NCI-H774 (cell line): ENCODE data around the gene PDYN.

ENCODE experiments used
- DNase-seq: peaks from one replicate; lab custom pipeline; 2025; lab: John Stamatoyannopoulos, UW

Gene PDYN

DNA sequence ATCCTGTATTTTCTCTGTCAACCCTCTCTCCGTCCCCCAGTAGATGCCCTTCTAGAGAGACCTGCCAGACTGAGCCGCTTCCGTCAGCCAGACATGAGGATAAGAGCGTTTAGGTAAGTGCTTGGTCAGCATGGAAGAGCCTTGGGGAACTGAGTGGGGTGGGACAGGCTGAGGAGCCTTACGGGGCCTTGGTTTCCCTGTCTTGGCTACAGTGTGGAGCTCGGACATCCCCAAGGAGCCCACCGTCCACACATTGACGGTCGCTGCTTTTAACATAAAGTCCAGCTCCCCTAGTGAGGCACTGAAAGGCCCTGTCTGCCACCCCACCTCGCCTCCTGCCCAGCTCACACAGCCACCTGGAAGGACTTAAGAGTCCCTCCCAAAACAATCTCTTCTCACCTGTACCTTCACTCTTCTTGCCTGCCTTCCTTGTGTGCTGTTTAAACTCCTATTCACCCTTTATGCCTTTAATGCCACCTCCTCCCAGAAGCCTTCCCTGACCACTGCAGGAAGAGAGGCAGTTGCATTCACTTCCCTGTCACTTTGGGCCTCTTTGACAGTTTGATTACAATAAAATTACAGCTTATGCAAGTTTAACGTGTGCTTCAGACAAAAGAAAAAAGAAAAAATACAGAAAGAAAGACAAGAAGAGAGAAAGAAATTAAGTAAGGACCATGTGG, 42.3 kb downstream of the PDYN start:
- DNase-seq = no peak

DNA sequence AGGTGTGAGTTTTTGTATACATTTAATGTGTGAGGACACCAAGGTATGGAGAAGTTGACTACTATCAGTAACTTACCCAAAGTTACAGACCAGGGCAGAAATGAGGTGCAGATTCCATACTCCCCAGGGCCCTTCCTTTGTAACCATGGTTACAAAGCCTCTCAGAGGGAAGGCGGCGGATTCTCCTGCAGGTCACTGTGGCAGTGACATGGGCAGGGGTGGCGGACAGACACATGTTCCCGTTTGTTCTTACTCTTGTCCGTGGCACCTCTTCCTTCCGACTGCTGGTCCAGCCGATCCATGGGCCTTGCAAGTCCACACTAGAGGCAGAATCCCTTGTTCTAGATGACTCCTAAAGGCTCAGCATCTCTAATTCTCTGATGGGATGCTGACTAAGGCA, 43.0 kb downstream of the PDYN start:
- no peak for DNase-seq

DNA sequence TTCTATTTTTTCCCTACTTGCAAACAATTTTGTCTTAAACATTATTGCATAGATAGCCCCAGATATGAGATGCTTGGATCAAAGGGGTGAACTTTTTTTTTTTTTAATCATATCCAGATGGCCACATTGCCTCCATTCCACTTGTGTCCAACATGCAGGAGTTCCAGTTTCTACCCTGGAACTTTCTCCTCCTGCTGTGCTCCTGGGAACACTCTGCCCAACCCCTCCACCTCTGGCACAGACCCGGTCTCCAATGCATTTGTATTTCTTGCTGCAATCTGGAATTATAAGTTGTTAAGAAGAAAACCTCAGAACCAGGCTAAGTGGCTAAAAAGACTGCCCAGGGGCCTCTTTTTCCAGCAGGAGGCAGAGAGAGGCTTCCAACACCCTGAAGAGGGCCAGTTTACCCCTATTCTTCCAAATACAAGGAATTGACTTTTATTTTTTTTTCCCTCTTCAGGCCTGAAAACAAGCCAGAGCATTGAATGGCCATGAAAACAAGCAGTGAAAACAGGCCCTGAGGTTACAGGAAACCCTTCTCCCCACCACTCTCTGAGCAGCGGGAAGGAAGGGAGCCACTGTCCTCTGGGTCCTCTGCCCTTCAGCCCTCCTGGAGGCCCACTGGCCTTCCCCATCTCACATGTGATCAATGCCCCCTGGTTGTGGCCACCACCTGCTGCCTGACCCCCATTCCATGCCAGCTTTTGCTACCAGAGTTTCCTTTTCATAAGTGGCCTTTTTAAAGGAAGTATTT, 44.3 kb downstream of the PDYN start:
- no peak for DNase-seq

DNA sequence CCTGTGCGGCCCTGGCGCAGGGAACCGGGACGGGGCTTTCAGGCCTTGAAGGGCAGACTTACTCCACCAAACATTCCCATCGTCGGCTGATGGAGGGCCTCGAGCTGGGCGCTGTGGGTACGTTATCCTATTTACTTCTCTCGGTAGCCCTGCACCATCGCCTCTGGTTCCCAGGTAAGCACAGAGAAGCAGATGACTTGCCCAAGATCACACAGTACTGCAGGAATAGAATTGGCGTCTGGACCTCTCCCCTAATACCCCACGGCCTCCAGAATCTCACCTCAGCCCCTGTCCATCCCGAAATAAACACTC, 46.4 kb downstream of the PDYN start:
- DNase-seq = no peak

DNA sequence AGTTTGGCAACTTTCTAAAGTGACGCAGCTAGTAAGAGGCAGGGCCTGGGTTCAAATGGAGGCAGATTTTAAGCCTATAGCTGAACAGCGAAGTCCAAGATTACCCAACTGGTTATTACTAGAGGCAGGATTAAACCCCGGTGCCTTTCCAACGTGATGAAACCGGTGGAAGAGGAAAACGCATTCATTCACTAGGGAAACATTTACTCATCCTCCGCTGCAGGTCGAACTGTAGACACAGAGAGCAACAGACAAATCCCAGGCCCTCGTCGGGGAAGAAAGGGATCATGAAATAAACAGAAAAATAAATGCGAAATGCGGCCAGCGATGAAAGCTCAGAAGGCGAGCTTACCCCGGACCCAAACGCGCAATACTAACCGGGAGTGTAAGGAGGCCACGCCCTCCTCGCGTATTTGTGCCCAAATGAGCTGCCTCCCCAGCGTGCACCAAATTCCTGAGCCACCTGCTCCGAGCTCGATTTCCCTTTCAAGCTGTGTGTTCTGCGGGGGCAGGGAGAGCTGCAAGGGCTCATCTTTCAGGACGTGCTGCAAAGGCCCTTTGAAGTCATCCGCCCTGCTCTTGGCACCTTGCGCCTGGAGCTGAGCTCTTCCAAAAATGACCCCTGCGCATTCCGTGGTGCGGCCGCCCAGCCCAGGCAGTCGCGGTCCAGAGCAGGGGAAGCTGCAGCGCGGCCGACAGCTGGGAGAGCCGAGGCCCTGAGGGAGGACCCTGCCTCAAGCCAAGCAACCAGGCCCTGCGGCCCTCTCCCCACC, 46.9 kb downstream of the PDYN start:
- no peak for DNase-seq

DNA sequence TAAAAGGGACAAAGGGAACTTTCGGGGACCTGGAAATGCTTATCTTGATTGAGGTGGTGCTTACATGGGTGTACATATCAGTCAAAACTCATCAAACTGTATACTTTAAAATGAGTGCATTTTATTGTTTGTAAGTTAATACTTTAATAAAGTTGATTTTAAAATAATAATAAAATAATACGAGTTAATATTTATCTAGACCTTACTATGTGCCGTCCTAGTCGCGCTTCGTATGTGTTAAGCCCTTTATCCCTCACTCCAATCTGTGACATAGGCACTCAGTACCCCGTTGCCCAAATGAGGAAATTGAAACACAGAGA, 47.5 kb downstream of the PDYN start:
- no peak for DNase-seq

DNA sequence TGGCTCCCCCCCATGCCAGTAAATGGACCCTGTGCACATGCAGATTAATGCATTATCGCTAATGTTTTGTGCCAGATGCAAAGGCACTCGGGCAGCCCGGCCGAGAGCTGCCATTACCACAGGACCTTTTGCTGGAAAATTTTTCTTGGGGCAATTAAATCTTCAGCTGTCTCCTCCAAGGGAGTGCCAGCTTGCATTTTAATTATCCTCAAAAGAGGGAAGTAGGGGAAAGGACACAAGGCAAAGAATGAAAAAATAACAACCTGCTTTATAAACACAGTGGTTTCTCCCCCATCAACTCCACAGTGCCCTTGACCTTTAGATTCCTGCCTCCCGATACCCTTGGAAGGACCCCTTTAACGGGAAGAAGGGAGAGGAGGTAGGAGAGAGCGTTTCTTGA, 48.2 kb downstream of the PDYN start:
- no peak for DNase-seq

DNA sequence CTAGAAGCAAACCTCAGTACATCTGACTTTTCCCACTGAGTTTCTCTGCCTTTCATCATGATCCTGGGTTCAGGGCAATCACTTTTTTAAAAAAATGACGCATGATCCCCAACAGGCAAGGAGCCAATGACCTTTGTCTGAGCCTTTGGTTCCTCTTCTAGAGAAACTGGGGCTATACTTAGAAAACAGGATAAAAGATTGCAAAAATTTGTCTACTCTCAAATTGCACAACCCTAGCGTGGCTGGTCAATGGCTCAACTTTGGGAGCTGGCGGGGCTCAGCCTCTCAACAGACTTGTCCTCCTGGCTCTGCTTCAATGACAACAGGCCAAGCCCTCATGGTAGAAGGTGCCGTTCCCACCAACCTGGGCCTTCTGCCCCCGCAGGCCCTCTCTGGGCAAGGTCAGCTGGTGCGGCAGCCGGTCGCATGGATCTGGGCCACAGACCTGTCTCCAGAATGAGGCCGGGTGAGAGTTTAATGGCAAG, 48.7 kb downstream of the PDYN start:
- no peak for DNase-seq

DNA sequence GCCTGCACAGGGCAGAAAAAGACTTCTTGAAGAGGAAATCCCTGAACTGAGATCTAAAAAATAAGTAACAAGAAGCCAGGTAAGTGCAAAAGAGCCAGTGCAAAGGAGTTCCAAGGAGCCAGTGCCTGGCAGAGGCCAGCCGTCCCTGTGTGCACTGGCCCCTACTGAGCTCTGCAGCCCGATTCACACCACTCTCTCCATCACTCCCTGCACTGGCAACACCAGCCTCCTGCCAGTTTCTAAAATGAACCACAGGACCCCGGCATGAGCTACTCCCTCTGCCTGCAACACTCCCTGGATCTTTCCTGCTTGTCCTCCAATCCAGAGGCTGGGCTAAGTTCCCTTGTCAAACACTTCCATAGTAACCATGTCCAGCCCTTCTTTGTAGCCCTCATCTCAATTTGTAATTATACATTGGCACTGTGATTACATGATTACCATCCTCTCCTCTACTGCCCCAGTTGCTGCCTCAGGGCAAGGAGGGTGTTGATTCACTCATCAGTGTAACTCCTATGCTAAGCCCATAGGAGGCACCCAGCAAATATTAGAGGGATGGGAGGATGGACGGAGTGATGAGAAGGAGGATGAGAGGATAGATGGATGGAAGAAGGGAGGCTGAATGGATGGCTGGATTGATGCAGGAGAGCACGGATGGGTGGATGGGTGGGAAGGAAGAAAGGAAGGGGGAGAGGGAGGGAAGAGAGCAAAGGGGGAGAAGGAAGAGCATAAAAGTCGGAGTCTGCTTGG, 49.3 kb downstream of the PDYN start:
- DNase-seq = no peak

DNA sequence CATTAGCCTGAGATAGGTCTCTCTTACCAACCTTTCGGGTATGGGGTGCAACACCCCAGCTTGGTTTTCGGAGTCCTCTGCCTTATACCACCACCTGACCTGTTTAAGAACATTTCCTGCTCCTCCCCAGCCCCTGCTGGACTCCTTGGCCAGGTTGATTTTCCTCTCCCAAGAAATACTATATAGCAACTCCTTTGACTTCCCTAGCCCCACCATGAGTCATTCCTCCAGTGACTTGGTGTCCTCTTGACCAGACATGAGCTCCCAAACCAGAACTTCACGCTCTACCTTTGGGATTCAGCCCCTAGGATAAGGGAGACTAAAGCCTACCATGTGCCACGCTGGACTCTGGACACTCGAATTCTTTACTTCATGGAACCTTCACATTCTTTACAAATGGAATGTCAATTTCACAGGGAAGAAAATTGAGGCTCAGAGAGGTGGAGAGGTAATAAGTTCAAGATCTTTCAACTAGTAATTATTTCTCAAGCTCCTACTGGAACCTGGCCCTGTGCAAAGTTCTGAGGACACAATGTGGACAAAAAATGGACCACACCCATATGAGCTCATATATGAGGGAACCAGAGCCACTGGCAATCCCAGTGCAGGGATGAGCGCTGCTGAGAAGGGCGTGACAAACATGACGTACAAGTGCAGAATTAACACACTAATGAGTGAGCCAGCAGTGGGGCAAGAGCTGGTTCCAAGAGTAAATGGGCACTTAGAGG, 50.4 kb downstream of the PDYN start:
- no peak for DNase-seq

DNA sequence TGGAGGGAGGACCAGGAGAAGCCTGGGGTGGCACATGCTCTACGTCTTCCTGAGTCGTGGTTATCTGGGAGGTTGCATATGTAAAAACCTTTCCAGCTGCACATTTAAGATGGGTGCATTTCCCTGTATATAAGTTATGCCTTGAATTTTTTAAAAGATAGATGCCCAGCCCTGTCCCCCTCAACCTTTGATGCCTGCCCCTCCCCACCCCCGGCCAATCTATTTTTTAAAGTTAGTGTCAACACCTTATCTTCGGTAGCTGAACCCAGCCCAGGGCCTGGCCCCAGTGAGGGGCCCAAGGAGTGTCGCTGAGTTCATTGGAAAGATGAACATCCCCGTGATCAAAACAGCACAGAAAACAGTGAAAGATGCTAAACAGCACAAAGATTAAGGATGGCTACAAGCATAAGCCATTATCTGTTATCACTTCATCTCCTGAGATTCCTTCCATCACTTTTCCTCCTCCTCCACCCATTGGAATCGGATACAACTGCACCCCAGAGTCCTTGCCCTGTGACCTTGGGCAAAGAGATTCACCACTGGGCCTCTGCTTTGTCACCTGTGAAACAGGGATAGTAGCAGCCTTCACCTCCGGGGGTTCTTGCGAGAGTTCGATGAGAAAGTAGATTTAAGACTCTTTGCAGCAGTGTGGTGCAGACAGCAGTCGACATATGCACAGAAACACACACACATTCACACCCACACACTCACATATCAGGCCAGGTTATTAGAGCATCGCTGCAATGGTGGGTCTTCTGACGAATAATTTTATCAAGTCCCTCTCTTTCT, 51.2 kb downstream of the PDYN start:
- no peak for DNase-seq

DNA sequence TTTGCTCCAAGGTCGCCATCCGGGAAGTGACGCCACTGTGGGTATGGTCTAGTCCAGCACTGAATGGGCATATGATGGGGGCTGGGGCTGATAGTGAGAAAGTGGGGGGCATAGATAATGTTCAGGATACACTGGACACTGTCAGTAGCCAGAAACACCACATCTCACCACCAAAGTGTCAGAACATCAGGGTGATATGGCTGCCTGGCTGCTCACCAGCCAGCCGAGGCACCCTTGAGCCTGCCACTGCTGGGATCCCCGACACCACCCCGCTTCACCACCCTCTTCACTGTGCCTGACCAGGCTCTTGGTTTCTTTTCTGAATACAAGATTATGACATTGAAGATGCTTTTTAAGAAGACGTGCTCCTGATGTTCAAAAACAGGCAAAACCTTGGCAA, 51.8 kb downstream of the PDYN start:
- no peak for DNase-seq

DNA sequence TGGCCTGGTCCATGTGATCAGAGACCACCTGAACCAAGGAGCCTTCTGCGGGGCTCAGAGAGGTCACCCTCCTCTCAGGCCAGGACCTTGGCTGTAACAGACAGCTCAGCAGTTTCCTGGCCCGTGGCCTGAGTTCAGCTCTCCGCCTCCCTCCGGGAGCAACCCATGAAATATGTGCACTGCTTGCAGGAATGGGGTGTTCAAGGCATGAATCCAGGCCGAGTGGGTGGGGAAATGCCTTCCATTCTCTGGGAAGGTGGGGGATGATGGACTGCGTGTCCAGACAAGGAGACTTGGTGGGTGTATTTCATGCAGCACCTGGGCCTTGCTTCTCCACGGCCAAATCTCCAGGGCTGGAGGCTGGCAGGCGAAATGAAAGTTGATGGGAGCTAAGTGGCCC, 52.6 kb downstream of the PDYN start:
- no peak for DNase-seq

DNA sequence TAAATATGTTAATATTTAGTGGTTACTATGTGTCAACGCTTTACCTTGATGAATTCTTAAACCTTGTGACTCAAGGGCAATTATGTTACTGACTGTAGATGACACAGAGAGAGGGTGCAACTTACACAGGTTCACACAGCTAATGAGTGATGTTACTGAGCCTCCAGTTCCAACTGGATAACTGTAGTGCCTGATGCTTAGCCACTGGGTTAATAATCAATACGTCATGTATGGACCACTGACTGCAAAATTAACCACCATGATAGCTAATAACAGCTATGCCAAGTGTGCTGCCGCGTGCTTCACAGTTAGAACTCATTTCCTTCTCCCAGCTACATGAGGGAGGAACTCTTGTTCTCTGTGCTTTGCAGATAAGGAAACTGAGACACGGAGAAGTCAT, 53.3 kb downstream of the PDYN start:
- DNase-seq = no peak

DNA sequence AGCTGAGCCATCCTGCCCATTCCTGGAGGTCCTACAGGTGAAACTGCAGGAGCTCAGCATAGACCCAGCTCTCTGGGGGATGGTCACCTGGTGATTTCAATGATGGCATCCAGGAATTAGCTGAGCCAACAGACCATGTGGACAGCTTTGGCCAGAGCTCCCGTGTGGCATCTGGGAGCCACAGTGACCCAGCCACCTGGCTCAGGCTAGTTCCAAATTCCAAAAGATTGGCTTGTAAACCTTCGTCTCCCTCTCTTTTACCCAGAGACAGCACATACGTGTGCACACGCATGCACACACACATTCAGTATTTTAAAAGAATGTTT, 54.6 kb downstream of the PDYN start:
- DNase-seq = no peak

DNA sequence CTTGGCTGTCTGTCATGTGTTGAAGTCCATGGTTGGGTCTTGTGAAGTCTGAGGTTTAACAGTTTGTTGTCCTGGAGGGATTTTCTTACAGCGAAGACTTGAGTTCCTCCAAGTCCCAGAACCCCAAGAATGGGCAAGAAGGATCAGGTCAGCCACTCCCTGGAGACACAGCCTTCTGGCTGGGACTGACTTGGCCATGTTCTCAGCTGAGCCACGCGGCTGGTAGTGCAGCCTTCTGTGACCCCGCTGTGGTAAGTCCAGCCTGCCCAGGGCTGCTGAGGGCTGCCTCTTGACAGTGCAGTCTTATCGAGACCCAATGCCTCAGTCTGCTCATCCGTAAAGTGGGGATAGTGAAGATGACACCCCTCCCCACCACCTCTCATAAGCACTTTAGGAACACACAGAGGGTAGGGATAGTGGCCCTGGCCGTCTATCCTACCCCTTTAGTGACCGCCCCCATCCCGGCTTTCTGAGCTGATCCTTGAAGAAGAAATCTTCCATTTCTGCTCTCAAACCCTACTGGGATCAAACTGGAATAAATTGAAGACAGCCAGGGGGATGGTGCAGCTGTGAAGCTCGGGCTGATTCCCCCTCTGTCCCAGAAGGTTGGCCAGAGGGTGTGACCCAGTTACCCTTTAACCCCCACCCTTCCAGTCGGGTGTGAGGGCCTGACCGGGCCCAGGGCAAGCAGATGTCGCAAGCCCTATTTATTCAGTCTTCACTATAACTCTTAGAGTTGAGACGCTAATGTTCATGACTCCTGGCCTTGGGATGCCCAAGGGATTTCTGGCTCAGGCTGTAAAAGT, 55.2 kb downstream of the PDYN start:
- no peak for DNase-seq

DNA sequence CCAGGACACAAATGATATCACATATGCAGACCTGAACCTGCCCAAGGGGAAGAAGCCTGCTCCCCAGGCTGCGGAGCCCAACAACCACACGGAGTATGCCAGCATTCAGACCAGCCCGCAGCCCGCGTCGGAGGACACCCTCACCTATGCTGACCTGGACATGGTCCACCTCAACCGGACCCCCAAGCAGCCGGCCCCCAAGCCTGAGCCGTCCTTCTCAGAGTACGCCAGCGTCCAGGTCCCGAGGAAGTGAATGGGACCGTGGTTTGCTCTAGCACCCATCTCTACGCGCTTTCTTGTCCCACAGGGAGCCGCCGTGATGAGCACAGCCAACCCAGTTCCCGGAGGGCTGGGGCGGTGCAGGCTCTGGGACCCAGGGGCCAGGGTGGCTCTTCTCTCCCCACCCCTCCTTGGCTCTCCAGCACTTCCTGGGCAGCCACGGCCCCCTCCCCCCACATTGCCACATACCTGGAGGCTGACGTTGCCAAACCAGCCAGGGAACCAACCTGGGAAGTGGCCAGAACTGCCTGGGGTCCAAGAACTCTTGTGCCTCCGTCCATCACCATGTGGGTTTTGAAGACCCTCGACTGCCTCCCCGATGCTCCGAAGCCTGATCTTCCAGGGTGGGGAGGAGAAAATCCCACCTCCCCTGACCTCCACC, 56.4 kb downstream of the PDYN start:
- DNase-seq = no peak

DNA sequence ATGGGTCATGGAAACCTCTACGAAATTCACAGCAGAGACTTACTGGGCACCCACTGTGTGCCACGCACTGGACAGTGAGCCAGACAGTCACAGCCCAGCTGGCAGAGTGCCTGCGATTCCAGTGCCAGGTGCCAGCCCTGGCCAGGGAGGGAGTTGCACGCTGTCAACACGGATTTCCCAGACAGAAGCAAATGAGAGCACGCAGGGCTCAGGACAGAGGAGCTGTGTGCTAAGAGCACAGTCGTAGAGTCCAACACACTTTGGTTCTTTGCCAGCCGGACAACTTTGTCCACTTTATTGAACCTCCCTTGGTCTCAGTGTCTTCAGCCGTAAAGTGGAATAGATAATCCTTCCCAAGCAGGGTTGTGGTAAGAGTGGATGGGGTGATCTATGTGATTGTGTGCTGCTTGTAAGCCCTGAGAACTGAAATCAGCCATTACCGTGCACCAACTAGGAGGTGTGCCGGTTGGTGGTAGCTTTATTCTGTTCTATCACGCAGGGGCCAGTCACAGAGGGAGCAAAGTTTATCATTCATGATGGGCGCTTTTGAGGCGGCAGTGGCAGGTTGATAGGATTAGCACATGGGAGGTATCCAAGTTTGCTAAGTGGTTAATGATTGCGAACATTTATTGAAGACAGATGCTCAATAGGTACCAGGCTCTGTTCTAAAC, 58.0 kb downstream of the PDYN start:
- DNase-seq = no peak
